ENCODE results near the gene FNIP2. TPM values are rescaled to one million over a fixed set of nuclear protein-coding genes. Genes with fewer than 3 reads are reported as not detected.

FNIP2 gene
- total and polyA plus RNA-seq, 10 of the 15 experiments (the other 5 are each of a cell fraction or from before 2014, with no cell fraction given): 0.03 to 0.38 (median 0.15) TPM

- TF ChIP-seq, protein P1, sequence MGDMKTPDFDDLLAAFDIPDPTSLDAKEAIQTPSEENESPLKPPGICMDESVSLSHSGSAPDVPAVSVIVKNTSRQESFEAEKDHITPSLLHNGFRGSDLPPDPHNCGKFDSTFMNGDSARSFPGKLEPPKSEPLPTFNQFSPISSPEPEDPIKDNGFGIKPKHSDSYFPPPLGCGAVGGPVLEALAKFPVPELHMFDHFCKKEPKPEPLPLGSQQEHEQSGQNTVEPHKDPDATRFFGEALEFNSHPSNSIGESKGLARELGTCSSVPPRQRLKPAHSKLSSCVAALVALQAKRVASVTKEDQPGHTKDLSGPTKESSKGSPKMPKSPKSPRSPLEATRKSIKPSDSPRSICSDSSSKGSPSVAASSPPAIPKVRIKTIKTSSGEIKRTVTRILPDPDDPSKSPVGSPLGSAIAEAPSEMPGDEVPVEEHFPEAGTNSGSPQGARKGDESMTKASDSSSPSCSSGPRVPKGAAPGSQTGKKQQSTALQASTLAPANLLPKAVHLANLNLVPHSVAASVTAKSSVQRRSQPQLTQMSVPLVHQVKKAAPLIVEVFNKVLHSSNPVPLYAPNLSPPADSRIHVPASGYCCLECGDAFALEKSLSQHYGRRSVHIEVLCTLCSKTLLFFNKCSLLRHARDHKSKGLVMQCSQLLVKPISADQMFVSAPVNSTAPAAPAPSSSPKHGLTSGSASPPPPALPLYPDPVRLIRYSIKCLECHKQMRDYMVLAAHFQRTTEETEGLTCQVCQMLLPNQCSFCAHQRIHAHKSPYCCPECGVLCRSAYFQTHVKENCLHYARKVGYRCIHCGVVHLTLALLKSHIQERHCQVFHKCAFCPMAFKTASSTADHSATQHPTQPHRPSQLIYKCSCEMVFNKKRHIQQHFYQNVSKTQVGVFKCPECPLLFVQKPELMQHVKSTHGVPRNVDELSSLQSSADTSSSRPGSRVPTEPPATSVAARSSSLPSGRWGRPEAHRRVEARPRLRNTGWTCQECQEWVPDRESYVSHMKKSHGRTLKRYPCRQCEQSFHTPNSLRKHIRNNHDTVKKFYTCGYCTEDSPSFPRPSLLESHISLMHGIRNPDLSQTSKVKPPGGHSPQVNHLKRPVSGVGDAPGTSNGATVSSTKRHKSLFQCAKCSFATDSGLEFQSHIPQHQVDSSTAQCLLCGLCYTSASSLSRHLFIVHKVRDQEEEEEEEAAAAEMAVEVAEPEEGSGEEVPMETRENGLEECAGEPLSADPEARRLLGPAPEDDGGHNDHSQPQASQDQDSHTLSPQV (IDR thresholded peaks at IDR 0.05): no peak
- TF ChIP-seq TCF3 (IDR thresholded peaks at IDR 0.05; ENCODE audit: borderline replicate concordance, insufficient read depth, low read depth, low read length) (no peak), ESRRA (IDR thresholded peaks at IDR 0.05; ENCODE audit: low read length) (no peak), NKRF (conservative IDR thresholded peaks at IDR 0.05) (0 out of 2 replicates have a peak, but pooled peaks have one; percentile 29), SPI1 (IDR thresholded peaks at IDR 0.05; ENCODE audit: borderline replicate concordance, insufficient read depth, low read depth, low read length) (peak; percentile 20; the same call in 1 of the 2 replicates), SKIL (IDR thresholded peaks at IDR 0.05; ENCODE audit: low read depth, poor library complexity, severe bottlenecking) (no peak), SUPT20H (IDR thresholded peaks at IDR 0.05; ENCODE audit: borderline replicate concordance, control insufficient read depth, low read depth, low read length) (no peak), WRNIP1 (IDR thresholded peaks at IDR 0.05; ENCODE audit: borderline replicate concordance, low read depth, low read length) (no peak), CREM (IDR thresholded peaks at IDR 0.05; ENCODE audit: low read depth) (no peak), JUNB (IDR thresholded peaks at IDR 0.05) (peak; percentile 38; the same call in 1 of the 2 replicates)
- TF ChIP-seq, protein P2, sequence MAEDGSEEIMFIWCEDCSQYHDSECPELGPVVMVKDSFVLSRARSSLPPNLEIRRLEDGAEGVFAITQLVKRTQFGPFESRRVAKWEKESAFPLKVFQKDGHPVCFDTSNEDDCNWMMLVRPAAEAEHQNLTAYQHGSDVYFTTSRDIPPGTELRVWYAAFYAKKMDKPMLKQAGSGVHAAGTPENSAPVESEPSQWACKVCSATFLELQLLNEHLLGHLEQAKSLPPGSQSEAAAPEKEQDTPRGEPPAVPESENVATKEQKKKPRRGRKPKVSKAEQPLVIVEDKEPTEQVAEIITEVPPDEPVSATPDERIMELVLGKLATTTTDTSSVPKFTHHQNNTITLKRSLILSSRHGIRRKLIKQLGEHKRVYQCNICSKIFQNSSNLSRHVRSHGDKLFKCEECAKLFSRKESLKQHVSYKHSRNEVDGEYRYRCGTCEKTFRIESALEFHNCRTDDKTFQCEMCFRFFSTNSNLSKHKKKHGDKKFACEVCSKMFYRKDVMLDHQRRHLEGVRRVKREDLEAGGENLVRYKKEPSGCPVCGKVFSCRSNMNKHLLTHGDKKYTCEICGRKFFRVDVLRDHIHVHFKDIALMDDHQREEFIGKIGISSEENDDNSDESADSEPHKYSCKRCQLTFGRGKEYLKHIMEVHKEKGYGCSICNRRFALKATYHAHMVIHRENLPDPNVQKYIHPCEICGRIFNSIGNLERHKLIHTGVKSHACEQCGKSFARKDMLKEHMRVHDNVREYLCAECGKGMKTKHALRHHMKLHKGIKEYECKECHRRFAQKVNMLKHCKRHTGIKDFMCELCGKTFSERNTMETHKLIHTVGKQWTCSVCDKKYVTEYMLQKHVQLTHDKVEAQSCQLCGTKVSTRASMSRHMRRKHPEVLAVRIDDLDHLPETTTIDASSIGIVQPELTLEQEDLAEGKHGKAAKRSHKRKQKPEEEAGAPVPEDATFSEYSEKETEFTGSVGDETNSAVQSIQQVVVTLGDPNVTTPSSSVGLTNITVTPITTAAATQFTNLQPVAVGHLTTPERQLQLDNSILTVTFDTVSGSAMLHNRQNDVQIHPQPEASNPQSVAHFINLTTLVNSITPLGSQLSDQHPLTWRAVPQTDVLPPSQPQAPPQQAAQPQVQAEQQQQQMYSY (CRISPR knock-in tag; IDR thresholded peaks at IDR 0.05): no peak
- TF ChIP-seq, protein P3, sequence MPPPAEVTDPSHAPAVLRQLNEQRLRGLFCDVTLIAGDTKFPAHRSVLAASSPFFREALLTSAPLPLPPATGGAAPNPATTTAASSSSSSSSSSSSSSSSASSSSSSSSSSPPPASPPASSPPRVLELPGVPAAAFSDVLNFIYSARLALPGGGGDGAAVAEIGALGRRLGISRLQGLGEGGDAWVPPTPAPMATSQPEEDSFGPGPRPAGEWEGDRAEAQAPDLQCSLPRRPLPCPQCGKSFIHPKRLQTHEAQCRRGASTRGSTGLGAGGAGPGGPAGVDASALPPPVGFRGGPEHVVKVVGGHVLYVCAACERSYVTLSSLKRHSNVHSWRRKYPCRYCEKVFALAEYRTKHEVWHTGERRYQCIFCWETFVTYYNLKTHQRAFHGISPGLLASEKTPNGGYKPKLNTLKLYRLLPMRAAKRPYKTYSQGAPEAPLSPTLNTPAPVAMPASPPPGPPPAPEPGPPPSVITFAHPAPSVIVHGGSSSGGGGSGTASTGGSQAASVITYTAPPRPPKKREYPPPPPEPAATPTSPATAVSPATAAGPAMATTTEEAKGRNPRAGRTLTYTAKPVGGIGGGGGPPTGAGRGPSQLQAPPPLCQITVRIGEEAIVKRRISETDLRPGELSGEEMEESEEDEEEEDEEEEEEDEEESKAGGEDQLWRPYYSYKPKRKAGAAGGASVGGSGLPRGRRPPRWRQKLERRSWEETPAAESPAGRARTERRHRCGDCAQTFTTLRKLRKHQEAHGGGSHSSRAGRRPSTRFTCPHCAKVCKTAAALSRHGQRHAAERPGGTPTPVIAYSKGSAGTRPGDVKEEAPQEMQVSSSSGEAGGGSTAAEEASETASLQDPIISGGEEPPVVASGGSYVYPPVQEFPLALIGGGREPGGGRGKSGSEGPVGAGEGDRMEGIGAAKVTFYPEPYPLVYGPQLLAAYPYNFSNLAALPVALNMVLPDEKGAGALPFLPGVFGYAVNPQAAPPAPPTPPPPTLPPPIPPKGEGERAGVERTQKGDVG (CRISPR knock-in tag; IDR thresholded peaks at IDR 0.05): no peak
Measured at GRCh38 chr4:158821228-158821971, 52.6 kb downstream of the FNIP2 start (continued).

All from GM12878 (cell line).